NCI-H2171 treated with DMSO at 0.1 percent for 48 hours (cell line): Measurements from ENCODE around the gene TRIM62.

ENCODE experiments used
- DNase-seq: peaks from one replicate; lab custom pipeline; 2025; lab: John Stamatoyannopoulos, UW

The TRIM62 gene

GRCh38 chr1:33180226-33180910, 1.5 kb downstream of the TRIM62 start:
- DNase-seq = no peak

- DNase-seq = no peak
These were observed 2.9 kb downstream of the TRIM62 start for GRCh38 chr1:33178836-33179439.

GRCh38 chr1:33177996-33178540, 3.8 kb downstream of the TRIM62 start:
- DNase-seq = peak; percentile 70

- no peak for DNase-seq
These were observed 5.0 kb downstream of the TRIM62 start for GRCh38 chr1:33176887-33177286.

- DNase-seq = no peak
These were observed 5.4 kb downstream of the TRIM62 start for GRCh38 chr1:33176362-33176850.

GRCh38 chr1:33175865-33176264, 6.0 kb downstream of the TRIM62 start:
- DNase-seq = no peak

GRCh38 chr1:33173091-33173490, 8.8 kb downstream of the TRIM62 start:
- DNase-seq = no peak

- no peak for DNase-seq
These were observed 9.6 kb downstream of the TRIM62 start for GRCh38 chr1:33171977-33172813.

GRCh38 chr1:33170351-33171274, 11.2 kb downstream of the TRIM62 start:
- DNase-seq = no peak

GRCh38 chr1:33169290-33170055, 12.4 kb downstream of the TRIM62 start:
- peak; percentile 26 for DNase-seq

GRCh38 chr1:33168556-33169289, 13.1 kb downstream of the TRIM62 start:
- no peak for DNase-seq

GRCh38 chr1:33167650-33168447, 14.0 kb downstream of the TRIM62 start:
- DNase-seq = no peak

GRCh38 chr1:33165809-33166208, 16.0 kb downstream of the TRIM62 start:
- DNase-seq = no peak

GRCh38 chr1:33165209-33165608, 16.6 kb downstream of the TRIM62 start:
- DNase-seq = no peak

GRCh38 chr1:33163621-33164519, 18.0 kb downstream of the TRIM62 start:
- no peak for DNase-seq

GRCh38 chr1:33162141-33162540, 19.7 kb downstream of the TRIM62 start:
- DNase-seq = no peak

- DNase-seq = peak; percentile 5
These were observed 20.7 kb downstream of the TRIM62 start for GRCh38 chr1:33161061-33161681.

GRCh38 chr1:33159577-33159976, 22.3 kb downstream of the TRIM62 start:
- no peak for DNase-seq
